Natural killer cell (primary cell): ENCODE measurements around the gene CARD11. TPM values are rescaled to one million over a fixed set of nuclear protein-coding genes. Genes with fewer than 3 reads are reported as not detected.

Experiments used
- ATAC-seq, 3 donors: fragments of 150-1000 bp in 2 of 3; fragments of 200-7000 bp in 1 of 3; cut with Tn5 transposase; 1 replicate in 1 of 3; 2 replicates in 2 of 3; pipeline ENCODE4 v1.10.0; 2021; ENCODE audit warnings: mild to moderate bottlenecking in 2 of 3, moderate library complexity in 2 of 3
- DNase-seq, 2 donors: peaks; one replicate each; pipeline versions ENCODE4 v3.0.0 to v3.0.0-alpha.2; 2013 to 2021; ENCODE audit warnings: mixed read lengths in 1 of 2
- H3K27ac ChIP-seq: one replicate; pipeline ENCODE4 v1.5.1; 2013; ENCODE audit warnings: mild to moderate bottlenecking, low read length
- H3K27me3 ChIP-seq: one replicate; pipeline ENCODE4 v1.6.1; 2013; ENCODE audit warnings: low read length; ENCODE audit not compliant: control insufficient read depth, insufficient read depth
- H3K36me3 ChIP-seq: one replicate; pipeline ENCODE4 v1.6.1; 2013; ENCODE audit warnings: low read length; ENCODE audit not compliant: control insufficient read depth, insufficient read depth
- H3K4me1 ChIP-seq: one replicate; pipeline ENCODE4 v1.6.1; 2013; ENCODE audit warnings: low read length; ENCODE audit not compliant: control insufficient read depth, insufficient read depth
- H3K4me3 ChIP-seq: one replicate; pipeline ENCODE4 v1.5.1; 2013; ENCODE audit warnings: low read length
- H3K9me3 ChIP-seq: one replicate; pipeline ENCODE4 v1.6.1; 2013; ENCODE audit warnings: low read length; ENCODE audit not compliant: control insufficient read depth, insufficient read depth
- H3K27ac Mint-ChIP-seq, 2 donors: one replicate each; pipeline ENCODE4 v1.8.0; 2022; ENCODE audit warnings: mild to moderate bottlenecking in 2 of 2, mixed read lengths in 2 of 2, moderate library complexity in 1 of 2
- H3K27me3 Mint-ChIP-seq, 2 donors: one replicate each; pipeline ENCODE4 v1.8.0; 2022; ENCODE audit warnings: low read depth in 2 of 2, mixed read lengths in 2 of 2
- H3K36me3 Mint-ChIP-seq: one replicate; pipeline ENCODE4 v1.8.0; 2022; ENCODE audit warnings: mixed read lengths
- H3K4me1 Mint-ChIP-seq, 2 donors: one replicate each; pipeline ENCODE4 v1.8.0; 2022; ENCODE audit warnings: mixed read lengths in 2 of 2
- H3K4me3 Mint-ChIP-seq: one replicate; pipeline ENCODE4 v1.8.0; 2022; ENCODE audit warnings: mild to moderate bottlenecking, moderate library complexity, mixed read lengths
- H3K9me3 Mint-ChIP-seq, 2 donors: one replicate each; pipeline ENCODE4 v1.8.0; 2022; ENCODE audit warnings: mixed read lengths in 2 of 2
- CTCF ChIP-seq: fragments of 200-600 bp; IDR thresholded peaks from one replicate; pipeline ENCODE4 v1.8.0; 2022; ENCODE audit warnings: antibody characterized with exemption
- WGBS: methylation state at CpG from one replicate; pipeline ENCODE4 v1.1.7; 2013; ENCODE audit warnings: missing lambda C conversion rate; ENCODE audit not compliant: insufficient coverage; 5-methylcytosine and 5-hydroxymethylcytosine counted together
- intact Hi-C: fragments of 100-400 bp; cut with micrococcal nuclease; formaldehyde crosslinking; loops from one replicate; pipeline ENCODE4 v1.14.2; 2022
- total RNA-seq, 4 donors: library from RNA; stranded (reverse); fragments of 120-200 nt in 1 of 4; gene quantifications; one replicate each; pipeline versions ENCODE4 v1.2.3 to v1.2.4, GENCODE V29; 2013 to 2022

The CARD11 gene
- total RNA-seq, 3 donors from 2014 or later (not counting 1 experiment from before 2014, with no cell fraction given), result 196 to 233 (median 199) TPM

- DNase-seq (no peak), ATAC-seq (no peak)
- WGBS, result 85% methylated on average over 7 of the region's 8 CpGs
- Histone ChIP-seq H3K36me3 (peaks cover 19% of the 10 kb centered on the region), H3K4me3 (no peak overlapping the region), H3K27me3 (no peaks in the 10 kb centered on the region), H3K9me3 (no peaks in the 10 kb centered on the region), H3K4me1 (peaks cover 87% of the 10 kb centered on the region), H3K27ac (peak overlapping the region; percentile 80)
- intact Hi-C loops, result loop anchor here (5.0 kb wide), 4 partner anchors 34 to 166 kb away; no protein-coding TSS in a partner anchor
- Mint-ChIP-seq H3K36me3 (no peaks in the 10 kb centered on the region), H3K4me3 (peak overlapping the region; percentile 96), H3K9me3 (no peaks in the 10 kb centered on the region), H3K27me3 (no peaks in the 10 kb centered on the region), H3K27ac (peak overlapping the region; percentile 91 to 93), H3K4me1 (peaks cover 81 to 89% of the 10 kb centered on the region in 2 donors)
- no peak for TF ChIP-seq CTCF
These were observed 62.6 kb downstream of the CARD11 start for GRCh38 chr7:2981103-2981480.

- Mint-ChIP-seq H3K4me1 (peaks cover 81 to 89% of the 10 kb centered on the region in 2 donors), H3K27ac (peak overlapping the region; percentile 91 to 93), H3K27me3 (no peaks in the 10 kb centered on the region), H3K9me3 (no peaks in the 10 kb centered on the region), H3K4me3 (peak overlapping the region; percentile 96), H3K36me3 (no peaks in the 10 kb centered on the region)
- ATAC-seq (peak; percentile 61 to 70 (median 63)), DNase-seq (peak; percentile 32 to 60)
- Histone ChIP-seq H3K4me3 (peak overlapping the region; percentile 48), H3K27me3 (no peaks in the 10 kb centered on the region), H3K36me3 (peaks cover 13% of the 10 kb centered on the region), H3K4me1 (peaks cover 83% of the 10 kb centered on the region), H3K27ac (peak overlapping the region; percentile 80), H3K9me3 (no peaks in the 10 kb centered on the region)
- 17% methylated on average over 26 of the region's 27 CpGs for WGBS
- intact Hi-C loops, result loop anchor here (5.0 kb wide), 4 partner anchors 33 to 167 kb away; no protein-coding TSS in a partner anchor
- no peak for TF ChIP-seq CTCF
These were observed 63.1 kb downstream of the CARD11 start for GRCh38 chr7:2980401-2981102.

GRCh38 chr7:2979951-2980350, 63.7 kb downstream of the CARD11 start:
- Mint-ChIP-seq H3K4me3 (peak overlapping the region; percentile 96), H3K36me3 (no peaks in the 10 kb centered on the region), H3K27me3 (no peaks in the 10 kb centered on the region), H3K4me1 (peaks cover 78 to 87% of the 10 kb centered on the region in 2 donors), H3K9me3 (no peaks in the 10 kb centered on the region), H3K27ac (peak overlapping the region; percentile 91 to 93)
- no peak for DNase-seq
- H3K36me3 ChIP-seq, result peaks cover 10% of the 10 kb centered on the region
- ATAC-seq, result no peak
- 37% methylated on average over 13 of the region's 13 CpGs for WGBS
- peak overlapping the region; percentile 48 for H3K4me3 ChIP-seq
- intact Hi-C loops, result loop anchor here (5.0 kb wide), 4 partner anchors 33 to 167 kb away; no protein-coding TSS in a partner anchor
- peaks cover 78% of the 10 kb centered on the region for H3K4me1 ChIP-seq
- no peaks in the 10 kb centered on the region for H3K27me3 ChIP-seq
- no peaks in the 10 kb centered on the region for H3K9me3 ChIP-seq
- TF ChIP-seq CTCF, result no peak
- H3K27ac ChIP-seq, result peak overlapping the region; percentile 80
